Kidney (tissue), 14 donors: ENCODE measurements around the gene HOXC6. TPM values are rescaled to one million over a fixed set of nuclear protein-coding genes. Genes with fewer than 3 reads are reported as not detected.

Source experiments
- DNase-seq, 5 donors: peaks; one replicate each; pipeline ENCODE4 v3.0.0-alpha.2; 2013 to 2020
- FAIRE-seq: peaks from 2 replicates; lab custom pipeline; 2012; peaks lifted over from hg19 to GRCh38; lab: Jason Lieb, UNC
- H3K27ac ChIP-seq, 2 donors: one replicate each; pipeline ENCODE4 v1.7.0; 2013; ENCODE audit warnings: low read depth in 2 of 2, low read length in 2 of 2, inconsistent platforms in 1 of 2
- H3K27me3 ChIP-seq: one replicate; pipeline ENCODE4 v1.7.1; 2013; ENCODE audit warnings: low read length, inconsistent platforms; ENCODE audit not compliant: control insufficient read depth, insufficient read depth
- H3K36me3 ChIP-seq, 3 donors: one replicate each; pipeline versions ENCODE4 v1.7.0 to v1.7.1; 2013; ENCODE audit warnings: low read length in 3 of 3, control low read depth in 1 of 3, inconsistent platforms in 1 of 3; ENCODE audit not compliant: insufficient read depth in 3 of 3, control insufficient read depth in 2 of 3
- H3K4me1 ChIP-seq, 3 donors: one replicate each; pipeline versions ENCODE4 v1.7.0 to v1.7.1; 2013; ENCODE audit warnings: low read length in 3 of 3, inconsistent platforms in 1 of 3, low read depth in 1 of 3; ENCODE audit not compliant: control insufficient read depth in 2 of 3, insufficient read depth in 2 of 3
- H3K4me3 ChIP-seq, 3 donors: one replicate each; pipeline versions ENCODE4 v1.7.0 to v1.8.1; 2013; ENCODE audit warnings: low read length in 3 of 3, control low read depth in 1 of 3, inconsistent platforms in 1 of 3
- H3K9ac ChIP-seq, 3 donors: one replicate each; pipeline versions ENCODE4 v1.7.0 to v1.7.1; 2013; ENCODE audit warnings: low read length in 3 of 3, control low read depth in 1 of 3, inconsistent platforms in 1 of 3
- H3K9me3 ChIP-seq, 3 donors: one replicate each; pipeline versions ENCODE4 v1.7.0 to v1.7.1; 2013; ENCODE audit warnings: low read length in 3 of 3, control low read depth in 1 of 3, inconsistent platforms in 1 of 3; ENCODE audit not compliant: control insufficient read depth in 2 of 3, insufficient read depth in 1 of 3
- intact Hi-C: fragments of 100-400 bp; cut with DNase I; formaldehyde crosslinking; loops from one replicate; pipeline ENCODE4 v1.11.1; 2022
- polyA plus RNA-seq: library from polyadenylated mRNA; stranded (reverse); fragments of 350-450 nt; fragmentation: Illumina TruSeq; extraction: RNeasy Lipid Tissue Mini Kit (QIAGEN cat#74804); gene quantifications from one replicate; pipeline ENCODE4 v1.2.3, GENCODE V29; 2014; ENCODE audit warnings: low read depth, low replicate concordance; ENCODE audit not compliant: insufficient read depth
- total RNA-seq: library from RNA; stranded (reverse); fragmentation: NEBNext Ultra II Directional; extraction: Animal tissue kit (Norgen Biotek cat#: 25700); gene quantifications from one replicate; pipeline ENCODE4 v1.2.1, GENCODE V29; 2021
- TF ChIP-seq, protein P1 (sequence below): IDR thresholded peaks from 3 replicates; pipeline ENCODE4 v1.5.1; 2012; ENCODE audit warnings: mild to moderate bottlenecking, moderate library complexity, borderline replicate concordance; ENCODE audit not compliant: insufficient read depth; ENCODE audit errors: extremely low read depth
- donor health status: control.
- donor health status: control.
- donor health status: control.
- donor health status: control.
- donor health status: control.
- donor health status: DM: yes; HTN: yes; CAD: no.
- donor health status: Normal renal cell carcinoma (clear cell type).

HOXC6 gene
- total and polyA plus RNA-seq, 2 donors from 2014 or later: 11.4 to 22.0 TPM

DNA sequence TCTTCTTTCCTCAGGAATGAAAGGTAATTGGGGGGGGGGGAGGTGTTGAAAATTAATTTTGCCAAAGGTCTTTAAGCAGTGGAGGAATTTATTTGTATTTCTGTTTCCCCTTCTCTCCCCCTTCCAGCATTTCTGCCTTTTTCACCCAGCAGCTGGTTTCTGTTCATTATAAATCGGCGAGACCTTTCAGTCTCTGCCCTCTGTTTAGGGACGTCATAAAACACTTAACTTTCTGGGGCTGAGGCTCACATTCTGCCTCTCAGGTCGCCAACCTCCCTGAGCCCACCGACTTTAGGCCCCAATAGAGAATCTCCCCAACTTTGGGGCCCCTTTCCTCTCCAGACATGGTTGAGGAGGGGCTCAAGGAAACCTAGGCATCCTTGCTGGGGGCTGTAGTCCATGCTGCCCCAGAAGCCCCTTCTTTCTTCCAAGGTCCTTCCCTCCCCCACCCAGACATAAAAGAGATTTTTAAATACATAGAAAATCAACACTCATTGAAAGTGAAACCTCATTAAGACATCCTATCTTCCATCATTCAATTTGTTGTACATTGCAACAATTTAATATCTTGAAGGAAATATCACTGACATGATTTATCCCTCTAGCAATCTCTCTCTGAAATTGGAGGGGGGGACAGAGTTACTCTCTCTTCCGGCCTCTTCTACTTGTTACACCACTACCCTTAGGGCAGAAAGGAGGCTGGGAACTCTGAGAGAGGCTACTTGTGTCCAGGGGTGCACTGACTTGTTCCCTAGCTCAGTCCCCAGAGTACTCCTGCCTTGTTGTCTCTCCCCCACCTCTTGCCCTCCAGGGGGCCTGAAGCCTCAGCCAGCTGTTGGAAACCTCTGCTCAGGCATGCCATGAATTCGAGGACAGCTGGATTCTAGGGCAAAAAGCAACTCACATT is 2.5 kb upstream of the HOXC6 start:
- intact Hi-C loops: loop anchor here (5.0 kb wide), 1 partner anchor 167 kb away; no protein-coding TSS in a partner anchor
- peaks cover 3% of the 10 kb centered on the region for H3K27me3 ChIP-seq
- H3K36me3 ChIP-seq: peaks cover 0 to 4% (median 0%) of the 10 kb centered on the region in 3 donors
- peak overlapping the region; percentile 20 to 61 for H3K27ac ChIP-seq
- H3K4me1 ChIP-seq: peaks cover 4 to 11% (median 10%) of the 10 kb centered on the region in 3 donors
- no peak overlapping the region for H3K4me3 ChIP-seq
- DNase-seq (peak in 2 of 5 donors; percentile 86 to 91), FAIRE-seq (no peak)
- H3K9me3 ChIP-seq: no peaks in the 10 kb centered on the region
- TF ChIP-seq, protein P1, sequence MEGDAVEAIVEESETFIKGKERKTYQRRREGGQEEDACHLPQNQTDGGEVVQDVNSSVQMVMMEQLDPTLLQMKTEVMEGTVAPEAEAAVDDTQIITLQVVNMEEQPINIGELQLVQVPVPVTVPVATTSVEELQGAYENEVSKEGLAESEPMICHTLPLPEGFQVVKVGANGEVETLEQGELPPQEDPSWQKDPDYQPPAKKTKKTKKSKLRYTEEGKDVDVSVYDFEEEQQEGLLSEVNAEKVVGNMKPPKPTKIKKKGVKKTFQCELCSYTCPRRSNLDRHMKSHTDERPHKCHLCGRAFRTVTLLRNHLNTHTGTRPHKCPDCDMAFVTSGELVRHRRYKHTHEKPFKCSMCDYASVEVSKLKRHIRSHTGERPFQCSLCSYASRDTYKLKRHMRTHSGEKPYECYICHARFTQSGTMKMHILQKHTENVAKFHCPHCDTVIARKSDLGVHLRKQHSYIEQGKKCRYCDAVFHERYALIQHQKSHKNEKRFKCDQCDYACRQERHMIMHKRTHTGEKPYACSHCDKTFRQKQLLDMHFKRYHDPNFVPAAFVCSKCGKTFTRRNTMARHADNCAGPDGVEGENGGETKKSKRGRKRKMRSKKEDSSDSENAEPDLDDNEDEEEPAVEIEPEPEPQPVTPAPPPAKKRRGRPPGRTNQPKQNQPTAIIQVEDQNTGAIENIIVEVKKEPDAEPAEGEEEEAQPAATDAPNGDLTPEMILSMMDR: no peak
- peak overlapping the region in 1 of 3 donors; percentile 7 for H3K9ac ChIP-seq

DNA sequence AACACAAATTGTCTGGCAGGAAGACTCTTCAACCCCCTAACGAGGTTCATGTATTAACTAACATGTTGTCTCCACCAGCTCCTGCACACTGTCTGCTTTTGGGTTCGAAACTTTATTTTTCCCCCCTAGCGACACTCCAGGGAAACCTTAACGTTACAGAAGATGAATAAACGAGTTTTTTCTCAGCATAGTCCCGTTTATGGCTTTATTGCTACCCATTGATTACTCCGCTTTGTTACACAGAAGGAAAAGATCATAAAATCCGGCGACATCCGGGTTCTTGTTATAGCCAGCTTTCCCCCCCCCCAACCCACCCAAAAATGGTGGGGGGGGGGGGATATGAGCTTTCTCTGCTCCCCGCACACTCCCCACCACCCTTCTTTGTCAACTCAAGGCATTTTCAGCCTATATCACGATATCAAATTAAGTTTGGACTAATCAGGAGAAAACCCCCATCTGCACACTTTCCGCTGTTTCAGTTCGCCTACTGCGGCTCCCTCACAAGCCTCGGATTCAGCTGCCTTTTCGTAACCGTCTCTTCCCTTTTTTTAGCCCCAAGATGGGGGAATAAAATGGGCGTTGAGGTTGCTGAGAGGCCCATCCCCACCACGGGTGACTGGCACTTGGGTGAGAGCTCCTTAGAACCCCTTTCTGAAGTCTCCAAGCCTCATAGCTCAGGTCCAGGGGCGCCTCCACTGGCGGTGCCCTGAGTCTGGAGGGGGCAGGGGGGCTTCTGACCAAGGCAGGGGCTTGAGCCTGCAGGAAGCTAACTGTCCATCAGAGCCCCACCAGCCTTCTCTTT is 1.4 kb upstream of the HOXC6 start:
- intact Hi-C loops: loop anchor here (5.0 kb wide), 1 partner anchor 165 kb away; no protein-coding TSS in a partner anchor
- peaks cover 3% of the 10 kb centered on the region for H3K27me3 ChIP-seq
- H3K4me1 ChIP-seq: peaks cover 4 to 11% (median 8%) of the 10 kb centered on the region in 3 donors
- no peak for FAIRE-seq
- H3K36me3 ChIP-seq: peaks cover 0 to 4% (median 0%) of the 10 kb centered on the region in 3 donors
- no peak overlapping the region for H3K9ac ChIP-seq
- TF ChIP-seq, protein P1: no peak
- peak in 2 of 5 donors; percentile 35 to 47 for DNase-seq
- H3K4me3 ChIP-seq: no peak overlapping the region
- H3K9me3 ChIP-seq: no peaks in the 10 kb centered on the region
- peak overlapping the region in 1 of 2 donors; percentile 36 for H3K27ac ChIP-seq

DNA sequence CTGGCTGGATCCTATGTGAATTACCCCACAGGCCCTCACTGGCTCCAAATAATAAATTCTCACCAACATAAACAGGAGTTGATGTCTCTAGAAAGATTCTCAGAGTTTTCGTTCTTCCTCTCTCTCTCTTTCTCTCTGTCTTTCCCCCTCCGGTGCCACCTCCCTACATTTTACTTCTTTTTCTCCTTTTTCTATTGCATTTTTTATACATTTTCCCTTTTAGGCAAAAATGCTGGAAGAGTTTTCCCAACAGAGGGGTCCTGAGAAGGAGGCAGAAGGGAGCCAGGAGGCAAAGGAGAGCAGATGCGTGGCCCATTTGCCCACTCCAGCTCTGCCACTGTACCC is 826 bp upstream of the HOXC6 start:
- H3K27ac ChIP-seq: peak overlapping the region in 1 of 2 donors; percentile 45
- H3K4me1 ChIP-seq: peaks cover 4 to 11% (median 10%) of the 10 kb centered on the region in 3 donors
- peaks cover 0 to 4% (median 0%) of the 10 kb centered on the region in 3 donors for H3K36me3 ChIP-seq
- no peak for FAIRE-seq
- peaks cover 3% of the 10 kb centered on the region for H3K27me3 ChIP-seq
- no peak for DNase-seq
- no peak overlapping the region for H3K4me3 ChIP-seq
- TF ChIP-seq, protein P1: no peak
- no peaks in the 10 kb centered on the region for H3K9me3 ChIP-seq
- H3K9ac ChIP-seq: peak overlapping the region in 1 of 3 donors; percentile 34
- intact Hi-C loops: loop anchor here (5.0 kb wide), 1 partner anchor 165 kb away; no protein-coding TSS in a partner anchor
